A549 (cell line): ENCODE measurements around the gene ABCC4.

ENCODE experiments used
- EP300 ChIP-seq, 2 experiments: fragments of >200 bp; sonication (Bioruptor Twin); formaldehyde crosslinking; IDR thresholded peaks; 2 replicates in 1 of 2; 3 replicates in 1 of 2; pipeline ENCODE4 v1.6.1; 2016 to 2017
- TF ChIP-seq, protein P1 (sequence below): fragments of >200 bp; sonication (Bioruptor Twin); formaldehyde crosslinking; IDR thresholded peaks from 3 replicates; pipeline ENCODE4 v1.5.1; 2016
- TF ChIP-seq, protein P2 (sequence below): IDR thresholded peaks from 2 replicates; pipeline ENCODE4 v1.6.1; 2012

DNA sequence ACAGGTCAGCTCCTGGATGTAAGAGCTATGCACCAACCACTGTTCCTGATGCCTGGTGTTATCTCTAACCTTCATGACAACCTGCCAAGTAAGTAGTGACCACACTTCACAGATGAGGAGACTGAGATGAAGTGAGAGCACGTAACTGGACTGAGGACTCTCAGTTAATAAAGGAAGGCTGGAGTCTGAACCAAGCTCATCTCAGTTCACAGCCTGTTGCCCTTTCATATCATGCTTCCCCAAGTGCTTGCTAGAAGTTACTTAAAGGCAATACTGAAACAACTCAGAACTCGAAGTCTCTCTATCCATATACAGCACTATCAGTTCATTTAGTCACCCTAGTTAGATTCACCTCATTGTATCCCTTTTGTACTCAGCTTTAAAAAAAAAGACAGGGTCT is 119.7 kb downstream of the ABCC4 start:
- TF ChIP-seq, protein P1, sequence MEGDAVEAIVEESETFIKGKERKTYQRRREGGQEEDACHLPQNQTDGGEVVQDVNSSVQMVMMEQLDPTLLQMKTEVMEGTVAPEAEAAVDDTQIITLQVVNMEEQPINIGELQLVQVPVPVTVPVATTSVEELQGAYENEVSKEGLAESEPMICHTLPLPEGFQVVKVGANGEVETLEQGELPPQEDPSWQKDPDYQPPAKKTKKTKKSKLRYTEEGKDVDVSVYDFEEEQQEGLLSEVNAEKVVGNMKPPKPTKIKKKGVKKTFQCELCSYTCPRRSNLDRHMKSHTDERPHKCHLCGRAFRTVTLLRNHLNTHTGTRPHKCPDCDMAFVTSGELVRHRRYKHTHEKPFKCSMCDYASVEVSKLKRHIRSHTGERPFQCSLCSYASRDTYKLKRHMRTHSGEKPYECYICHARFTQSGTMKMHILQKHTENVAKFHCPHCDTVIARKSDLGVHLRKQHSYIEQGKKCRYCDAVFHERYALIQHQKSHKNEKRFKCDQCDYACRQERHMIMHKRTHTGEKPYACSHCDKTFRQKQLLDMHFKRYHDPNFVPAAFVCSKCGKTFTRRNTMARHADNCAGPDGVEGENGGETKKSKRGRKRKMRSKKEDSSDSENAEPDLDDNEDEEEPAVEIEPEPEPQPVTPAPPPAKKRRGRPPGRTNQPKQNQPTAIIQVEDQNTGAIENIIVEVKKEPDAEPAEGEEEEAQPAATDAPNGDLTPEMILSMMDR, result no peak
- TF ChIP-seq, protein P2, sequence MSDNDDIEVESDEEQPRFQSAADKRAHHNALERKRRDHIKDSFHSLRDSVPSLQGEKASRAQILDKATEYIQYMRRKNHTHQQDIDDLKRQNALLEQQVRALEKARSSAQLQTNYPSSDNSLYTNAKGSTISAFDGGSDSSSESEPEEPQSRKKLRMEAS, result no peak
- TF ChIP-seq EP300 (IDR thresholded peaks at IDR 0.05), result no peak
